HepG2 (cell line): ENCODE data around the gene CERS4. TPM values are rescaled to one million over a fixed set of nuclear protein-coding genes. Genes with fewer than 3 reads are reported as not detected.

Experiments
- ATAD3A ChIP-seq: sonication (generic); formaldehyde crosslinking; IDR thresholded peaks from 2 replicates; pipeline ENCODE4 v1.4.0; 2020; ENCODE audit warnings: missing genetic modification reagents
- GATA4 ChIP-seq: sonication (generic); IDR thresholded peaks from 2 replicates; pipeline ENCODE4 v1.6.1; 2016; ENCODE audit warnings: antibody characterized with exemption, low read depth, borderline replicate concordance
- GPBP1L1 ChIP-seq: sonication (generic); formaldehyde crosslinking; IDR thresholded peaks from 2 replicates; pipeline ENCODE4 v1.5.0; 2020; ENCODE audit warnings: mild to moderate bottlenecking, missing genetic modification reagents
- HNRNPK ChIP-seq: fragments of 200-400 bp; formaldehyde crosslinking; IDR thresholded peaks from 2 replicates; pipeline ENCODE4 v1.6.1; 2018; ENCODE audit warnings: low read length, low read depth, moderate library complexity, mild to moderate bottlenecking; ENCODE audit not compliant: poor library complexity, severe bottlenecking
- IKZF5 ChIP-seq: IDR thresholded peaks from 2 replicates; pipeline ENCODE4 v1.6.1; 2018; ENCODE audit warnings: missing genetic modification reagents, mild to moderate bottlenecking, missing compliant biosample characterization
- MAFF ChIP-seq: IDR thresholded peaks from 2 replicates; pipeline ENCODE4 v1.6.1; 2011; ENCODE audit warnings: low read depth, low read length, improper control_type of control experiment
- MAX ChIP-seq: IDR thresholded peaks from 2 replicates; pipeline ENCODE4 v1.6.1; 2012; ENCODE audit warnings: inconsistent platforms
- MXD4 ChIP-seq: IDR thresholded peaks from 2 replicates; pipeline ENCODE4 v1.6.1; 2016; ENCODE audit warnings: mild to moderate bottlenecking, missing biosample characterization, missing genetic modification reagents
- NBN ChIP-seq: fragments of 450-650 bp; conservative IDR thresholded peaks from 2 replicates; pipeline ENCODE4 v1.6.1; 2017
- RELA ChIP-seq: sonication (generic); formaldehyde crosslinking; IDR thresholded peaks from 2 replicates; pipeline ENCODE4 v1.4.0; 2020; ENCODE audit warnings: missing genetic modification reagents
- RFX3 ChIP-seq: IDR thresholded peaks from 2 replicates; pipeline ENCODE4 v1.6.1; 2016; ENCODE audit warnings: missing biosample characterization, missing genetic modification reagents
- SOX5 ChIP-seq: IDR thresholded peaks from 2 replicates; pipeline ENCODE4 v1.6.1; 2016; ENCODE audit warnings: borderline replicate concordance
- TEAD3 ChIP-seq: optimal IDR thresholded peaks from 2 replicates; pipeline ENCODE3; 2016; ENCODE audit warnings: borderline replicate concordance
- THAP7 ChIP-seq: sonication (generic); formaldehyde crosslinking; IDR thresholded peaks from 2 replicates; pipeline ENCODE4 v1.8.1; 2023; ENCODE audit warnings: mild to moderate bottlenecking, missing genetic modification reagents
- TRIM24 ChIP-seq: sonication (generic); formaldehyde crosslinking; IDR thresholded peaks from 2 replicates; pipeline ENCODE4 v1.8.0; 2022; ENCODE audit warnings: mild to moderate bottlenecking, missing genetic modification reagents
- U2AF1 ChIP-seq: fragments of 200-400 bp; formaldehyde crosslinking; optimal IDR thresholded peaks from 2 replicates; pipeline ENCODE3; 2017; ENCODE audit warnings: mild to moderate bottlenecking, low read depth, low read length
- XRCC5 ChIP-seq: fragments of 200-400 bp; formaldehyde crosslinking; optimal IDR thresholded peaks from 2 replicates; pipeline ENCODE3; 2017; ENCODE audit warnings: mild to moderate bottlenecking, low read length
- ZKSCAN1 ChIP-seq: fragments of 150-350 bp; IDR thresholded peaks from 2 replicates; pipeline ENCODE4 v1.6.1; 2014; ENCODE audit warnings: low read length
- ZKSCAN5 ChIP-seq: sonication (generic); formaldehyde crosslinking; IDR thresholded peaks from 2 replicates; pipeline ENCODE4 v1.5.1; 2020; ENCODE audit warnings: mild to moderate bottlenecking, missing genetic modification reagents
- ZNF24 ChIP-seq: fragments of 450-650 bp; IDR thresholded peaks from 2 replicates; pipeline ENCODE4 v1.6.1; 2017; ENCODE audit warnings: antibody characterized with exemption, mild to moderate bottlenecking
- ZNF30 ChIP-seq: sonication (generic); formaldehyde crosslinking; IDR thresholded peaks from 2 replicates; pipeline ENCODE4 v1.5.0; 2020; ENCODE audit warnings: mild to moderate bottlenecking, missing genetic modification reagents
- ZNF34 ChIP-seq: sonication (generic); formaldehyde crosslinking; IDR thresholded peaks from 2 replicates; pipeline ENCODE4 v1.4.0; 2020; ENCODE audit warnings: mild to moderate bottlenecking, missing genetic modification reagents, borderline replicate concordance
- ZNF550 ChIP-seq: sonication (generic); formaldehyde crosslinking; IDR thresholded peaks from 2 replicates; pipeline ENCODE4 v1.4.0; 2020; ENCODE audit warnings: mild to moderate bottlenecking, missing genetic modification reagents, borderline replicate concordance
- ZNF775 ChIP-seq: sonication (generic); formaldehyde crosslinking; IDR thresholded peaks from 2 replicates; pipeline ENCODE4 v1.4.0; 2020; ENCODE audit warnings: missing genetic modification reagents, mild to moderate bottlenecking, moderate library complexity, borderline replicate concordance
- ZNF777 ChIP-seq: sonication (generic); formaldehyde crosslinking; IDR thresholded peaks from 2 replicates; pipeline ENCODE4 v1.4.0; 2020; ENCODE audit warnings: missing genetic modification reagents
- ZNF780A ChIP-seq: sonication (generic); formaldehyde crosslinking; IDR thresholded peaks from 2 replicates; pipeline ENCODE4 v1.8.0; 2022; ENCODE audit warnings: mild to moderate bottlenecking, missing genetic modification reagents, moderate library complexity
- ZSCAN20 ChIP-seq: sonication (generic); formaldehyde crosslinking; IDR thresholded peaks from 2 replicates; pipeline ENCODE4 v1.4.0; 2020; ENCODE audit warnings: missing genetic modification reagents, mild to moderate bottlenecking, borderline replicate concordance
- polyA plus RNA-seq, 8 experiments: library from polyadenylated mRNA; depleted of rRNA in 3 of 8; stranded (reverse) in 7 of 8; unstranded in 1 of 8; fragments of >200 nt; fragmentation: Illumina TruSeq in 4 of 8; extraction: Trizol in 4 of 8; gene quantifications; 2 replicates each; pipeline versions ENCODE4 v1.2.1 to v1.2.3, GENCODE V29; 2011 to 2016; ENCODE audit warnings: low read depth in 4 of 8, missing spikeins in 1 of 8, mixed read lengths in 1 of 8; ENCODE audit not compliant: insufficient read depth in 1 of 8
- total RNA-seq, 5 experiments: library from RNA; depleted of rRNA; stranded (reverse); fragments of >200 nt; fragmentation: Illumina TruSeq; extraction: Trizol; gene quantifications; 2 replicates each; pipeline ENCODE4 v1.2.3, GENCODE V29; 2016; ENCODE audit warnings: low read depth in 1 of 5

The CERS4 gene
- total and polyA plus RNA-seq, 2 of the 13 experiments (the other 11 are each of a cell fraction or from before 2014, with no cell fraction given): 74.7 to 83.5 TPM

GRCh38 chr19:8307965-8308866 lies 99.0 kb downstream of the CERS4 start, which contains the start of gene CD320 (continued):
- TF ChIP-seq RELA (CRISPR knock-in tag) (peak; percentile 79), MAX (peak; percentile 99), GPBP1L1 (CRISPR knock-in tag) (no peak), ZNF780A (peak; percentile 36), TRIM24 (CRISPR knock-in tag) (no peak), ZNF30 (peak; percentile 41; the same call in 1 of the 2 replicates), HNRNPK (no peak), MXD4 (CRISPR knock-in tag) (peak; percentile 99), ZNF550 (no peak), SOX5 (CRISPR knock-in tag) (peak; percentile 53; the same call in 1 of the 2 replicates), U2AF1 (no peak), ZNF24 (no peak), ZSCAN20 (CRISPR knock-in tag) (peak; percentile 93; the same call in 1 of the 2 replicates), ZKSCAN1 (peak; percentile 92), MAFF (no peak), RFX3 (no peak), ZKSCAN5 (CRISPR knock-in tag) (0 out of 2 replicates have a peak, but pooled peaks have one; percentile 23), ATAD3A (CRISPR knock-in tag) (no peak), ZNF777 (CRISPR knock-in tag) (0 out of 2 replicates have a peak, but pooled peaks have one; percentile 40), THAP7 (CRISPR knock-in tag) (no peak; the same call in 1 of the 2 replicates), TEAD3 (CRISPR knock-in tag) (peak; percentile 6), IKZF5 (CRISPR knock-in tag) (peak; percentile 80; the same call in 1 of the 2 replicates), ZNF775 (CRISPR knock-in tag) (peak; percentile 86; the same call in 1 of the 2 replicates), GATA4 (peak; percentile 56; the same call in 1 of the 2 replicates), XRCC5 (peak; percentile 58), NBN (no peak), ZNF34 (no peak)
